OCI-LY1 (cell line): ENCODE data around the gene SLC25A21.

Experiments used
- CTCF ChIP-seq: fragments of 200-600 bp; sonication (generic), shearing (Covaris generic); IDR thresholded peaks from 2 replicates; pipeline ENCODE4 v1.5.1; 2017; ENCODE audit warnings: mild to moderate bottlenecking, antibody characterized with exemption, low read length, moderate library complexity, mixed read lengths
- EZH2 ChIP-seq: fragments of 200-600 bp; sonication (generic), shearing (Covaris generic); IDR thresholded peaks from 2 replicates; pipeline ENCODE4 v1.8.0; 2017; ENCODE audit warnings: borderline replicate concordance, mixed run types, mild to moderate bottlenecking, antibody characterized with exemption, low read length, moderate library complexity, mixed read lengths

DNA sequence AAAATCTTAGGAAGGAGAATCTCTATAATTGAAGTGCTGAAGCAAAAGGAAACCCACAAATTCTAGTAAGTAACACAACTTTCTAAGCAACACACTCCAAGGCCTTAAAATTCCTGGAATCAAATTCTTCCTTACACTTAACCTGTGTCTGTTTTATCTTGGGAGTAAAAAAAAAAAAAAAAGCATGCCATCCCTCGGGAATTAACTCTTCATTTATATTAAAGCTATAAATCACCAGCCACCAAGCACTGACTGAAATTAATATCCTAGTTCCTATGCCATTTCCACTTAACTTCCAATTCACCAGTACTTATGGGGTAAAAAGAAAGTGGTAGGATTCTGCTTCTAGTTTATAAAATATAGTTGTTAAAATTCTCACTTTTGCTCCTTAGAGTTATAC lies 238.1 kb downstream of the SLC25A21 start:
- TF ChIP-seq CTCF (no peak), EZH2 (no peak)
